Measurements from ENCODE around the gene VPS9D1. TPM values are rescaled to one million over a fixed set of nuclear protein-coding genes. Genes with fewer than 3 reads are reported as not detected.

VPS9D1 gene
- total and polyA plus RNA-seq, 10 of the 15 experiments (the other 5 are each of a cell fraction or from before 2014, with no cell fraction given): 0.65 to 4.2 (median 1.1) TPM

- no peak for TF ChIP-seq BCL3 (IDR thresholded peaks at IDR 0.05; ENCODE audit: borderline replicate concordance, insufficient read depth, low read depth, low read length, poor library complexity, severe bottlenecking)
- TF ChIP-seq IKZF1 (conservative IDR thresholded peaks at IDR 0.05): peak; percentile 86
- peak; percentile 52; the same call in 1 of the 2 replicates for TF ChIP-seq HCFC1 (IDR thresholded peaks at IDR 0.05; ENCODE audit: low read length)
- no peak for TF ChIP-seq ZBTB33 (IDR thresholded peaks at IDR 0.05)
- no peak for TF ChIP-seq SREBF2 (IDR thresholded peaks at IDR 0.05; ENCODE audit: low read length)
- no peak for TF ChIP-seq ZNF384 (IDR thresholded peaks at IDR 0.05; ENCODE audit: borderline replicate concordance, low read depth, low read length)
- no peak for TF ChIP-seq CREM (IDR thresholded peaks at IDR 0.05; ENCODE audit: low read depth)
- TF ChIP-seq MEF2A (IDR thresholded peaks at IDR 0.05; ENCODE audit: insufficient read depth, low read depth, low read length): no peak
- no peak for TF ChIP-seq RELA (IDR thresholded peaks at IDR 0.05; ENCODE audit: borderline replicate concordance, partially characterized antibody)
- no peak for TF ChIP-seq NFYA (IDR thresholded peaks at IDR 0.05; ENCODE audit: borderline replicate concordance, low read depth, low read length)
- peak; percentile 36 for TF ChIP-seq SP1 (IDR thresholded peaks at IDR 0.05; ENCODE audit: low read depth, low read length)
- no peak for TF ChIP-seq ZBED1 (IDR thresholded peaks at IDR 0.05; ENCODE audit: borderline replicate concordance)
- no peak for TF ChIP-seq CUX1 (IDR thresholded peaks at IDR 0.05; ENCODE audit: insufficient replicate concordance, low read depth, low read length)
- peak; percentile 95 for TF ChIP-seq NKRF (conservative IDR thresholded peaks at IDR 0.05)
- TF ChIP-seq E4F1 (IDR thresholded peaks at IDR 0.05; ENCODE audit: borderline replicate concordance, partially characterized antibody): peak; percentile 92
- peak; percentile 93 for TF ChIP-seq YY1 (IDR thresholded peaks at IDR 0.05; ENCODE audit: low read depth, low read length)
- no peak for TF ChIP-seq TCF7 (IDR thresholded peaks at IDR 0.05; ENCODE audit: borderline replicate concordance)
Measured at GRCh38 chr16:89686520-89687091, 34.1 kb downstream of the VPS9D1 start, which contains the start of gene CDK10 (continued).

Measured in GM12878 (cell line).